ENCODE data around the gene FBXL12. TPM values are rescaled to one million over a fixed set of nuclear protein-coding genes. Genes with fewer than 3 reads are reported as not detected.

FBXL12 gene
- total RNA-seq: 25.2 and 30.8 TPM in 2 replicates

DNA sequence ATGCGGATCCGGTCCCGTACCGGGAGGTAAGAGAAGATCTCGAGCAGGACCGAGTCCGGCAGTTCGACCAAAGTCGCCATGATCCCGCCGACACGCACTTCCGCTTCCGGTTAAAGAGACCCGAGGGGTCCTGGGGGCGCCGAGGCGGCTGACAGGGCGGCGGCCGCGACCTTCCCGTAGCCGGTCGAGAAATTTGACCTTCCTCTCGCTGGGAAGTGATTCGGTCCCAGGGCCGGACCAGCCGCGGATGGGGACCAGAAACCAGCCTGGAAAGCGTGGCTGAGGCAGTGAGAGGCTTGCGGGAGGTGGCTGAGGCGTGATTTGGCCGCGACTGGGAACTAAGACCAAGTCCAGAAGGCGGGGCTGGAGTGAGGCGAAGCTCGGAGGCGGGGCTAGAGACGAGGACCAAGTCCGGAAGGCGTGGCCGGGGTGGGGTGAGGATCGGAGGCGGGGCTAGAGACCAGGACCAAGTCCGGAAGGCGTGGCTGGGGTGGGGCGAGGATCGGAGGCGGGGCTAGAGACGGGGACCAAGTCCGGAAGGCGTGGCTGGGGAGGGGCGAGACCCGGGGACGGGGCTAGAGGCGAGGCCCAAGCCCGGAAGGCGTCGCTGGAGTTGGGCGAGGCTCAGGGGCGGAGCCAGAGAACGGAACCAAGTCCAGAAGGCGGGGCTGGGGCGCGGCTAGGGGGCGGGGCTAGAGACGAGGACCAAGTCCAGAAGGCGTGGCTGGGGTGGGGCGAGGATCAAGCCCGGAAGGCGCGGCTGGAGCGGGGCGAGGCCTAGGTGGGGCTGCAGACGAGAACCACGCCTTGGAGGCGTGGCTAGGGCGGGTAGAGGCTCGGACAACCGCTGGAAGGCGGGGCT lies at the start of gene FBXL12:
TSS of gene FBXL12 (minus strand) at position 346 of the 862 bp plus-strand sequence. CDS start at position 80, 266 bp downstream.
- H3K36me3 ChIP-seq (ENCODE audit: control insufficient read depth, insufficient read depth, low read length): no peaks in the 10 kb centered on the region
- DNase-seq (ENCODE audit: low read depth): peak; percentile 95
- TF ChIP-seq, protein P1, sequence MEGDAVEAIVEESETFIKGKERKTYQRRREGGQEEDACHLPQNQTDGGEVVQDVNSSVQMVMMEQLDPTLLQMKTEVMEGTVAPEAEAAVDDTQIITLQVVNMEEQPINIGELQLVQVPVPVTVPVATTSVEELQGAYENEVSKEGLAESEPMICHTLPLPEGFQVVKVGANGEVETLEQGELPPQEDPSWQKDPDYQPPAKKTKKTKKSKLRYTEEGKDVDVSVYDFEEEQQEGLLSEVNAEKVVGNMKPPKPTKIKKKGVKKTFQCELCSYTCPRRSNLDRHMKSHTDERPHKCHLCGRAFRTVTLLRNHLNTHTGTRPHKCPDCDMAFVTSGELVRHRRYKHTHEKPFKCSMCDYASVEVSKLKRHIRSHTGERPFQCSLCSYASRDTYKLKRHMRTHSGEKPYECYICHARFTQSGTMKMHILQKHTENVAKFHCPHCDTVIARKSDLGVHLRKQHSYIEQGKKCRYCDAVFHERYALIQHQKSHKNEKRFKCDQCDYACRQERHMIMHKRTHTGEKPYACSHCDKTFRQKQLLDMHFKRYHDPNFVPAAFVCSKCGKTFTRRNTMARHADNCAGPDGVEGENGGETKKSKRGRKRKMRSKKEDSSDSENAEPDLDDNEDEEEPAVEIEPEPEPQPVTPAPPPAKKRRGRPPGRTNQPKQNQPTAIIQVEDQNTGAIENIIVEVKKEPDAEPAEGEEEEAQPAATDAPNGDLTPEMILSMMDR (IDR thresholded peaks at IDR 0.05; ENCODE audit: insufficient read depth, low read length, poor library complexity, severe bottlenecking): no peak
- peak within 1 kb of the TSS; percentile 87 for H3K4me3 ChIP-seq (ENCODE audit: low read depth, low read length)
- H3K27me3 ChIP-seq (ENCODE audit: control insufficient read depth, insufficient read depth, low read length): no peaks in the 10 kb centered on the region

- no peaks in the 10 kb centered on the region for H3K36me3 ChIP-seq (ENCODE audit: control insufficient read depth, insufficient read depth, low read length)
- TF ChIP-seq, protein P1 (IDR thresholded peaks at IDR 0.05; ENCODE audit: insufficient read depth, low read length, poor library complexity, severe bottlenecking): no peak
- no peaks in the 10 kb centered on the region for H3K27me3 ChIP-seq (ENCODE audit: control insufficient read depth, insufficient read depth, low read length)
- no peak for DNase-seq (ENCODE audit: low read depth)
- no peak overlapping the region for H3K4me3 ChIP-seq (ENCODE audit: low read depth, low read length)
These were observed 47.0 kb upstream of the FBXL12 start for GRCh38 chr19:9865732-9866501.

GRCh38 chr19:9863759-9864158 lies 44.9 kb upstream of the FBXL12 start:
- H3K27me3 ChIP-seq (ENCODE audit: control insufficient read depth, insufficient read depth, low read length): no peaks in the 10 kb centered on the region
- H3K4me3 ChIP-seq (ENCODE audit: low read depth, low read length): no peak overlapping the region
- no peaks in the 10 kb centered on the region for H3K36me3 ChIP-seq (ENCODE audit: control insufficient read depth, insufficient read depth, low read length)
- TF ChIP-seq, protein P1 (IDR thresholded peaks at IDR 0.05; ENCODE audit: insufficient read depth, low read length, poor library complexity, severe bottlenecking): no peak
- no peak for DNase-seq (ENCODE audit: low read depth)

GRCh38 chr19:9862938-9863337 lies 44.1 kb upstream of the FBXL12 start:
- Histone ChIP-seq H3K4me3 (ENCODE audit: low read depth, low read length) (no peak overlapping the region), H3K36me3 (ENCODE audit: control insufficient read depth, insufficient read depth, low read length) (no peaks in the 10 kb centered on the region), H3K27me3 (ENCODE audit: control insufficient read depth, insufficient read depth, low read length) (no peaks in the 10 kb centered on the region)
- no peak for DNase-seq (ENCODE audit: low read depth)
- TF ChIP-seq, protein P1 (IDR thresholded peaks at IDR 0.05; ENCODE audit: insufficient read depth, low read length, poor library complexity, severe bottlenecking): no peak

- Histone ChIP-seq H3K4me3 (ENCODE audit: low read depth, low read length) (no peak overlapping the region), H3K36me3 (ENCODE audit: control insufficient read depth, insufficient read depth, low read length) (no peaks in the 10 kb centered on the region), H3K27me3 (ENCODE audit: control insufficient read depth, insufficient read depth, low read length) (no peaks in the 10 kb centered on the region)
- no peak for DNase-seq (ENCODE audit: low read depth)
- TF ChIP-seq, protein P1 (IDR thresholded peaks at IDR 0.05; ENCODE audit: insufficient read depth, low read length, poor library complexity, severe bottlenecking): no peak
These were observed 42.6 kb upstream of the FBXL12 start for GRCh38 chr19:9861503-9861902.

Data from kidney epithelial cell (primary cell).